Neural progenitor cell (in vitro differentiated cells): ENCODE measurements around the gene STX1B. TPM values are rescaled to one million over a fixed set of nuclear protein-coding genes. Genes with fewer than 3 reads are reported as not detected.

Experiments used
- DNase-seq: peaks from one replicate; pipeline ENCODE4 v3.0.0-alpha.2; 2016; ENCODE audit warnings: low spot score
- H2AFZ ChIP-seq: fragments of 200-600 bp; sonication (generic); replicated peaks from 2 replicates; pipeline ENCODE4 v1.6.1; 2016; ENCODE audit warnings: antibody characterized with exemption
- H3F3A ChIP-seq: fragments of 200-600 bp; sonication (generic); 2 replicates; pipeline ENCODE4 v1.6.1; 2016; ENCODE audit warnings: antibody characterized with exemption, low read depth
- H3K27ac ChIP-seq: fragments of 200-600 bp; sonication (generic); 2 replicates; pipeline ENCODE4 v1.5.1; 2016; ENCODE audit warnings: mild to moderate bottlenecking
- H3K27me3 ChIP-seq: fragments of 200-600 bp; sonication (generic); 2 replicates; pipeline ENCODE4 v1.6.1; 2016; ENCODE audit warnings: mild to moderate bottlenecking, moderate library complexity
- H3K36me3 ChIP-seq: fragments of 200-600 bp; sonication (generic); 2 replicates; pipeline ENCODE4 v1.5.1; 2016
- H3K4me1 ChIP-seq: fragments of 200-600 bp; sonication (generic); 2 replicates; pipeline ENCODE4 v1.6.1; 2016; ENCODE audit warnings: mixed run types
- H3K4me2 ChIP-seq: fragments of 200-600 bp; sonication (generic); 2 replicates; pipeline ENCODE4 v1.6.1; 2016
- H3K4me3 ChIP-seq: fragments of 200-600 bp; sonication (generic); 2 replicates; pipeline ENCODE4 v1.5.1; 2016
- H3K79me2 ChIP-seq: fragments of 200-600 bp; sonication (generic); 2 replicates; pipeline ENCODE4 v1.6.1; 2016; ENCODE audit warnings: low read depth
- H3K9ac ChIP-seq: fragments of 200-600 bp; sonication (generic); 2 replicates; pipeline ENCODE4 v1.6.1; 2016
- H3K9me3 ChIP-seq: fragments of 200-600 bp; sonication (generic); 2 replicates; pipeline ENCODE4 v1.5.1; 2016; ENCODE audit warnings: low read depth
- H4K20me1 ChIP-seq: fragments of 200-600 bp; sonication (generic); 2 replicates; pipeline ENCODE4 v1.6.1; 2016; ENCODE audit warnings: low read depth
- H3K27ac Mint-ChIP-seq: 3 replicates; pipeline ENCODE4 v1.8.0; 2021; ENCODE audit warnings: mixed read lengths
- H3K27me3 Mint-ChIP-seq: 2 replicates; pipeline ENCODE4 v1.8.0; 2022; ENCODE audit warnings: low read depth, mild to moderate bottlenecking, inconsistent platforms, moderate library complexity, mixed read lengths; ENCODE audit not compliant: insufficient read depth
- H3K36me3 Mint-ChIP-seq: 3 replicates; pipeline ENCODE4 v1.8.0; 2021; ENCODE audit warnings: mixed read lengths
- H3K4me1 Mint-ChIP-seq: 3 replicates; pipeline ENCODE4 v1.8.0; 2021; ENCODE audit warnings: mixed read lengths
- H3K4me3 Mint-ChIP-seq: 3 replicates; pipeline ENCODE4 v1.8.0; 2021; ENCODE audit warnings: mild to moderate bottlenecking, moderate library complexity, mixed read lengths
- H3K9me3 Mint-ChIP-seq: 3 replicates; pipeline ENCODE4 v1.8.0; 2020; ENCODE audit warnings: mixed read lengths
- EZH2 ChIP-seq: fragments of 200-600 bp; sonication (generic); IDR thresholded peaks from 2 replicates; pipeline ENCODE4 v1.6.1; 2017; ENCODE audit warnings: antibody characterized with exemption, mild to moderate bottlenecking, moderate library complexity
- EZH2phosphoT487 ChIP-seq: fragments of 200-600 bp; sonication (generic); IDR thresholded peaks from 2 replicates; pipeline ENCODE4 v1.6.1; 2017; ENCODE audit warnings: antibody characterized with exemption
- total RNA-seq: library from RNA; depleted of rRNA; stranded (reverse); fragments of >200 nt; gene quantifications from 2 replicates; pipeline ENCODE4 v1.2.3, GENCODE V29; 2015; ENCODE audit warnings: low replicate concordance
- TF ChIP-seq, protein P1 (sequence below): fragments of 200-600 bp; sonication (generic); IDR thresholded peaks from 2 replicates; pipeline ENCODE4 v1.5.1; 2017; ENCODE audit warnings: antibody characterized with exemption, mild to moderate bottlenecking

The STX1B gene
- total RNA-seq, 1 donor from 2014 or later = 7.3 TPM

DNA sequence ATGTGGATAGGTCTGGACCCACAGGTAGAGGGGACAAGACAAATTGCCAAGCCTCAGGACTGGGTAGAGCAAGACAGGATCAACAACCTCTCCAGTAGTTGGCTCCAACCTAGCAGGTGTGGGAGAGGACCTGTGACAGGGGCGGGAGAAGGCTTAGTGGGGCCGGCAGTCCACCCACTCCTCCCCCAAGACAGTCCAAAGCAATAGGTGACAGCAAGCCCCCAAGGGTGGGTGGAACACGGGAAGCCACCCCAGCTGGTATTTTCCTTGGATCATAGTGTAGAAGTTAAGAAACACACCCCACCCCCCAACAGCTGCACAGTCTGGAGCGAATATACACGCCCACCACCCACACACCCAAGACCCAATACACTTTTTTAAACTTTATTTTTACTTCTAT lies 18.8 kb upstream of the STX1B start:
- no peaks in the 10 kb centered on the region for H3K36me3 Mint-ChIP-seq
- no peak overlapping the region for H3K27ac Mint-ChIP-seq
- no peak overlapping the region for H3K4me3 Mint-ChIP-seq

DNA sequence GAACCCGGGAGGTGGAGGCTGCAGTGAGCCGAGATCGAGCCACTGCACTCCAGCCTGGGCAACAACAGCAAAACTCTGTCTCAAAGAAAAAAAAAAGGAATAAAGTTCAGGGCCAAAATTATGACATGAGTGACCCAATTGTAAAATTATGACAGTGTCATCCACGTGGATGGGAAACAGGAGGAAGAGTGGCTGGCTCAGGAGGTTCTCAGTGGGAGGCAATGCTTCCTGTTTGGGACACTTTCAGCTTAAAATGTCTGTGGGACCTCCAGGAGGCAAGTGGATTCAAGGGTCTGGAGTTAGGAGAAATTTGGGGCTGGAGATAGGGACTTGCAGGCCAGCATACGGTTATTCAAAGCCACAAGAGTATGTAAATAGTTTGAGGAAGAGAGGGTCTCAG lies 14.9 kb upstream of the STX1B start:
- H3K36me3 ChIP-seq = no peaks in the 10 kb centered on the region
- no peaks in the 10 kb centered on the region for H3K9me3 ChIP-seq
- Mint-ChIP-seq H3K27me3 (peaks cover 4% of the 10 kb centered on the region), H3K36me3 (no peaks in the 10 kb centered on the region), H3K4me1 (peaks cover 1% of the 10 kb centered on the region), H3K4me3 (peak overlapping the region; percentile 5), H3K9me3 (no peaks in the 10 kb centered on the region), H3K27ac (no peak overlapping the region)
- H3K27me3 ChIP-seq = no peaks in the 10 kb centered on the region
- no peak for DNase-seq
- no peak overlapping the region for H3K9ac ChIP-seq
- H3K79me2 ChIP-seq = no peaks in the 10 kb centered on the region
- H3K4me1 ChIP-seq = no peaks in the 10 kb centered on the region
- no peak overlapping the region for H3K4me2 ChIP-seq
- no peak overlapping the region for H3K27ac ChIP-seq
- H4K20me1 ChIP-seq = no peaks in the 10 kb centered on the region
- H2AFZ ChIP-seq = no peak overlapping the region
- H3F3A ChIP-seq = no peaks in the 10 kb centered on the region
- TF ChIP-seq, protein P1, sequence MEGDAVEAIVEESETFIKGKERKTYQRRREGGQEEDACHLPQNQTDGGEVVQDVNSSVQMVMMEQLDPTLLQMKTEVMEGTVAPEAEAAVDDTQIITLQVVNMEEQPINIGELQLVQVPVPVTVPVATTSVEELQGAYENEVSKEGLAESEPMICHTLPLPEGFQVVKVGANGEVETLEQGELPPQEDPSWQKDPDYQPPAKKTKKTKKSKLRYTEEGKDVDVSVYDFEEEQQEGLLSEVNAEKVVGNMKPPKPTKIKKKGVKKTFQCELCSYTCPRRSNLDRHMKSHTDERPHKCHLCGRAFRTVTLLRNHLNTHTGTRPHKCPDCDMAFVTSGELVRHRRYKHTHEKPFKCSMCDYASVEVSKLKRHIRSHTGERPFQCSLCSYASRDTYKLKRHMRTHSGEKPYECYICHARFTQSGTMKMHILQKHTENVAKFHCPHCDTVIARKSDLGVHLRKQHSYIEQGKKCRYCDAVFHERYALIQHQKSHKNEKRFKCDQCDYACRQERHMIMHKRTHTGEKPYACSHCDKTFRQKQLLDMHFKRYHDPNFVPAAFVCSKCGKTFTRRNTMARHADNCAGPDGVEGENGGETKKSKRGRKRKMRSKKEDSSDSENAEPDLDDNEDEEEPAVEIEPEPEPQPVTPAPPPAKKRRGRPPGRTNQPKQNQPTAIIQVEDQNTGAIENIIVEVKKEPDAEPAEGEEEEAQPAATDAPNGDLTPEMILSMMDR = no peak
- TF ChIP-seq EZH2 (no peak), EZH2phosphoT487 (no peak)
- no peak overlapping the region for H3K4me3 ChIP-seq

More for the DNA sequence above, 18.8 kb upstream of the STX1B start:
- H3K4me3 ChIP-seq = no peak overlapping the region
- DNase-seq = no peak
- no peaks in the 10 kb centered on the region for H3K79me2 ChIP-seq
- no peaks in the 10 kb centered on the region for H3K36me3 ChIP-seq
- H2AFZ ChIP-seq = no peak overlapping the region
- TF ChIP-seq EZH2phosphoT487 (no peak), EZH2 (no peak)
- TF ChIP-seq, protein P1 = no peak
- H3K9me3 ChIP-seq = no peaks in the 10 kb centered on the region
- H3K27ac ChIP-seq = no peak overlapping the region
- peaks cover 13% of the 10 kb centered on the region for H3F3A ChIP-seq
- H4K20me1 ChIP-seq = no peaks in the 10 kb centered on the region
- Mint-ChIP-seq H3K4me1 (peaks cover 14% of the 10 kb centered on the region), H3K9me3 (no peaks in the 10 kb centered on the region), H3K27me3 (peaks cover 6% of the 10 kb centered on the region)
- no peak overlapping the region for H3K4me2 ChIP-seq
- H3K4me1 ChIP-seq = peaks cover 6% of the 10 kb centered on the region
- H3K27me3 ChIP-seq = no peaks in the 10 kb centered on the region
- H3K9ac ChIP-seq = no peak overlapping the region

DNA sequence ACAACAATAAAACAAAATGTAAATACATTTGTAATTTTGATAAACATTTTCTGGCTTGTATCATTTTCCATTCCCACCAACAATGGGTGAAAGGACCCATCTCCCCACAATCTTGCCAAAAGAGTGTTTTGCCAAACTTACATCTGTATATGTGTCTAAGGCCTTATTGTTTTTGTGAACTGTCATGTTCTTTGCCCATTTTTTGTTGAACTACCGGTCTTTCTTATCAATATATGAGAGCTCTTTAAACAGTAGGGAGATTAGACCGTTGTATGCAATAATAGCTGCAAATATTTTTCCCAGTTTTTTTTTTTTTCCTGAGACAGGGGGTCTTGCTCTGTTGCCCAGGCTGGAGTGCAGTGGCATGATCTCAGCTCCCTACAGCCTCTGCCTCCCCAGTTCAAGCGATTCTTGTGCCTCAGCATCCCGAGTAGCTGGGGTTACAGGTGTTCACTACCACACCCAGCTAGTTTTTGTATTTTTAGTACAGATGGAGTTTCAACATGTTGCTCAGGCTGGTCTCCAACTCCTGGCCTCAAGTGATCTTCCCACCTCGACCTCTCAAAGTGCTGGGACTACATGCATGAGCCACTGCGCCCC lies 13.3 kb upstream of the STX1B start:
- Histone ChIP-seq H3K79me2 (no peaks in the 10 kb centered on the region), H2AFZ (no peak overlapping the region), H3K4me1 (no peaks in the 10 kb centered on the region), H3K27ac (no peak overlapping the region), H3K27me3 (no peaks in the 10 kb centered on the region), H3K36me3 (no peaks in the 10 kb centered on the region), H3K9me3 (no peaks in the 10 kb centered on the region), H3F3A (no peaks in the 10 kb centered on the region), H3K4me2 (no peak overlapping the region), H4K20me1 (no peaks in the 10 kb centered on the region), H3K4me3 (no peak overlapping the region), H3K9ac (no peak overlapping the region)
- no peaks in the 10 kb centered on the region for H3K4me1 Mint-ChIP-seq
- H3K4me3 Mint-ChIP-seq = no peak overlapping the region
- H3K36me3 Mint-ChIP-seq = no peaks in the 10 kb centered on the region
- no peak overlapping the region for H3K27ac Mint-ChIP-seq
- TF ChIP-seq, protein P1 = no peak
- TF ChIP-seq EZH2phosphoT487 (no peak), EZH2 (no peak)
- H3K9me3 Mint-ChIP-seq = peaks cover 2% of the 10 kb centered on the region
- DNase-seq = no peak
- peaks cover 4% of the 10 kb centered on the region for H3K27me3 Mint-ChIP-seq
